SK-N-MC (cell line): ENCODE data around the gene FBLN2.

Source experiments
- EZH2 ChIP-seq: fragments of 200-600 bp; sonication (generic); IDR thresholded peaks from one replicate; pipeline ENCODE4 v1.6.1; 2017; ENCODE audit warnings: antibody characterized with exemption
- POLR2AphosphoS5 ChIP-seq: IDR thresholded peaks from 2 replicates; pipeline ENCODE4 v1.6.1; 2012; ENCODE audit warnings: mild to moderate bottlenecking, low read depth, low read length, borderline replicate concordance

DNA sequence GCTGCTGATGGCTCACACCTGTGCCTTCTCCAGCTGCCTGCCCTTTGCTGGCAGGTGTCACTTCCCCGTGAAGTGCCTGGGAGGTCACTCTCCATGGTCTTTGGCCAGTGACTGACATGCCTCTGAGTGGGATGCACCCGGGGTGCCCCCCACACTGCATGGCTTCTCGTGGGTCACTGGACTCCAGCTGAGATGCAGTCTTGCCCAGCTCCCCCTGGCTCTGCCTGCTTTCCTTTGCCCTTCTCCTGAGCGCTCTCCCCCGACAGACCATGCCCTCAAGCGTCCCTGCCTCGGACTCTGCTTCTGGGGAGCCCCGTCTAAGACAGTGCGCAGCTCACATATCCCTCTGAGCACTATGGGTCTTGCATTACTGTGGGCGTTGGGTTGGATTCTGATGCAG, 14.4 kb downstream of the FBLN2 start:
- TF ChIP-seq EZH2 (no peak), POLR2AphosphoS5 (no peak)
